NCI-H1105 treated with DMSO at 0.1 percent for 48 hours (cell line): Measurements from ENCODE around the gene BRCC3.

ENCODE experiments used
- DNase-seq: peaks from one replicate; lab custom pipeline; 2025; lab: John Stamatoyannopoulos, UW

Gene BRCC3

DNA sequence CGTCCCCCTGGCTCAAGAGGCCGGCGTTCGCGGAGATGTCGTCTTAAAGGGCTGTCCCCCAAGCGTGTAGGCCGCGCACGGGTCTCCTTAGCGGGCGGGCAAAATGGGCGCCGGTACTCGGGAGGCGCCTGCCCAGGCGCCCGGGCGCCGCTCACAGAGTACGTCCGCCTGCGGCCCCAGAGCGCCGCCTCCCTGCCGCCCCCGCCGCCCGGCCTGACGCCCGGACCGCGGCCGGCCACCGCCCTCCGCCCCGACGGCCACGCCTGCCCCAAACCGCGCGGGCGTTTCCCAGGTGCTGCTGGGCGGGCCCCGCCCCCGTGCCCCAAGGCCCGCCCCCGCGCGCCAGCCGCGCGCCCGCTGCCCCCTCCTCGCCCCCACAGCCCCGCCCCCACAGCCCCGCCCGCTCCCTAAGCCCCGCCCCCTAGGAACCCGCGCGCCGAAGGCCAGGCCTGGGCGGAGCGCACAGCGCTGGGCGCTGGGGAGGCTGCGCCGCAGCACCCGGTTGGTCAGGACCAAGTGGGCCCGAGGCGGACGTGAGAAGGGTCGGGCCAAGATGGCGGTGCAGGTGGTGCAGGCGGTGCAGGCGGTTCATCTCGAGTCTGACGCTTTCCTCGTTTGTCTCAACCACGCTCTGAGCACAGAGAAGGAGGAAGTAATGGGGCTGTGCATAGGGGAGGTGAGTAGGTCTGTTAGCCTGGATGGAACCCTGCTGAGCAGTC, at the start of gene BRCC3, which contains the start of the genes CMC4 and MTCP1:
Gene BRCC3 (plus strand): TSS at position 534 of the 719 bp plus-strand sequence. CDS start 20 bp downstream, at position 554.
Gene CMC4 (minus strand): TSS at position 162 of the 719 bp plus-strand sequence. CDS start 7,113 bp downstream, outside the sequence.
Gene MTCP1 (minus strand): TSS at position 162 of the 719 bp plus-strand sequence. CDS start 5,126 bp downstream, outside the sequence.
- peak; percentile 96 for DNase-seq

DNA sequence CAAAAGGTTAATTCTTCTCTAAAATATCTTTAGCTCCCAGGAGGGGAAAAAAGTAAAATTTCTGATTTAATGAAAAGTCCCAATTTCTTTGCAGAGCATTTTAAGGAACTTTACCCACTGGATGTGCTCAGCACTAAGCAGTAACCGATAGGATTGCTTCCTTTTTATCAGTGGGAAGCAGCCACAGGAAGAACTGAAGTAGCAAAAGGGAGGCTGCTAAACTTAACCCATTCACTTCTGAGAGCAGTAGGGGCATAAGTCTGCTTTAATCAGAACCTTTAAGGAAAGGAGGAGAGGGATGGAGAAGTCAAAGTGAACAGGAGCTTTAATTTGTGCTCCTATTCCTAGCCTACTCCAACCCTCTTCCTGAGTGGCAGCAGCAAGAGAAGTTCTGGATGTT, 48.7 kb upstream of the BRCC3 start, which contains the start of gene F8:
Gene F8 (minus strand): TSS at position 139 of the 400 bp plus-strand sequence. CDS start 171 bp downstream, outside the sequence.
- DNase-seq = no peak

DNA sequence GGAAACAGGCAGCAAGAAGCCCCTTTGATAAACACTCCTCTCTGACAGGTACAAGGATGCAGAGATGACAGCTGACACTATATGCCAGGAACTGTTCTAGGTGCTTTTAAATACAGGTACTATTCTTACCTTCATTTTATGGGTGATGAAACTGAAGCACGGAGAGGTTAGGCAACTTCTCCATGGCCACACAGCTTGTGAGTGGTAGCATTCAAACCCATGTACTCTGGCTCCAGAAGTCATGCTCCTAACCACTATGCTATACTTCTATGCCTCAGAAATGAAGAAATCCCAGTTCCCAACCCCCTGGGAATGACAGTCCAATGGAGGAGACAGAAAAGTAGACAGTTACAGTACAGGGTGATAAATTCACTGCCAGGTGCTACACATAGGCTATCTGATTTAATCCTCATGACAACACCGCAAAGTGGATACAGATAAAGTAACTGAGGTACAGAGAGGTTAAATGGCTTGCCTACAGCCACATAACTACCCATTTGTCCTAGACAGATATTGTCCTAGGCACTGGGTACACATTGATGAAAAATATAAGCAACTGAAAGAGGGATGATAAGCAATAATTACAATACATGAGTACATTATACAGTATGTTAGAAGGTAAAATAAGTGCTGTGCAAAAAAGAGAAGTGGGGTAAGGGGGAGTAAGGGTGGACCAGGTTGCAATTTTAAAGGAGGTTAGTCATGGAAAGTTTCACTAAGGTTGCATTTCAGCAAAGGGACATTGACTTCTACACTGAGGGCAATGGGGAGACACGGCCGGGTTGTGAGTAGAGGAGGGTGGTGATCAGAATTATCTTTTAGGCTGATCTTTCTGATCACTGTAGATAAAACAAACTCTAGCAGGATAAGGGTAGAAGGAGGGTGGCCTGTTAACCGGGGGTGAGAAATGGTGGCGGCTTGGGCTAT, 47.1 kb upstream of the BRCC3 start:
- DNase-seq = no peak

DNA sequence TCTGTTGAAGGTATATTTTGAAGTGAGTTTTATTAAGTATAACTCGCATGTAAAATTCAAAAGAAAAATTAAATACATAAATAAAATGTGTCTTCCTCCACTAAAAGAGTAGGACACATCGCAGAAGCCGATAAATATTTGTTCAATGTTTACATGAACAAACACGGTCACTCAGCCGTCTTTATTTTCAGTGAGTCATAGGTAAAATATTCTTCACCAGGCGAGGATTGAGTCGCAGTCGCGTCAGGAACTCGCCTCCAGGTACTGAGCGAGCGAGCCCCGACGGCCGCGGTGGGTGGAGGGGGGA, 44.9 kb upstream of the BRCC3 start:
- no peak for DNase-seq

DNA sequence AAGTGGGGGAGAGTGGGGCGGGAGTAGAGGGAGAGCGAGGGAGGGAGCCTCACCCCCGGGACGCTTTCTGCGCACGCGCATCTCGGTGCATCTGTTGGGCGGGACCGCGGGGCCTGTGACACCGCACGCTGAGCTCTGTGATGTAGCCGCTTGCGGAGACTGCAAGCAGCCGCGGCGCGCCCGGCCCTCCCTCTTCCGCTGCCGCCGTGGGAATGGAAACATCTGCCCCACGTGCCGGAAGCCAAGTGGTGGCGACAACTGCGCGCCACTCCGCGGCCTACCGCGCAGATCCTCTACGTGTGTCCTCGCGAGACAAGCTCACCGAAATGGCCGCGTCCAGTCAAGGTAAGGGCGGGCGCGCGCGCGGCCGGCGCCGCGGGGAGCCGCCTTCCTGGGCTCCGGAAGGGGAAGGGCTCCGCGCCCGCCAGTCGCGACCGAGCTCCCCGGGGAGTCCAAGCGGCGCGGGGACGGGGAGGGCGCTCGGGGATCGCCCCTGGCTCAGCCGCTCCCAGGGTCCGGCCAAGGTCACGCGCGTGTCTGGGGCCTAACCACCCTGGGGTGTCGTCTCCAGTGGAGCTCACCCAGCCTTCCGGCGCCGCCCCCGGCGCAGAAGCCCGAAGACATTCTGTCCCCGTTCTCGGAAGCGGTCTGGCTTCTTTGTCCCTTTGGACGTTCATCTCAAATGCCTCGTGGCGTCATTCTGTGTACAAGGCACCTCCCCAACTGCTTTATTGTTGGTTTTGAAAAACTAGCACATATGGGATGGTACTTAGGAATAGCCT, 44.4 kb upstream of the BRCC3 start, which contains the start of gene FUNDC2:
Gene FUNDC2 (plus strand): TSS at position 118 of the 782 bp plus-strand sequence. CDS start 95 bp downstream, at position 213.
- DNase-seq = peak; percentile 97

DNA sequence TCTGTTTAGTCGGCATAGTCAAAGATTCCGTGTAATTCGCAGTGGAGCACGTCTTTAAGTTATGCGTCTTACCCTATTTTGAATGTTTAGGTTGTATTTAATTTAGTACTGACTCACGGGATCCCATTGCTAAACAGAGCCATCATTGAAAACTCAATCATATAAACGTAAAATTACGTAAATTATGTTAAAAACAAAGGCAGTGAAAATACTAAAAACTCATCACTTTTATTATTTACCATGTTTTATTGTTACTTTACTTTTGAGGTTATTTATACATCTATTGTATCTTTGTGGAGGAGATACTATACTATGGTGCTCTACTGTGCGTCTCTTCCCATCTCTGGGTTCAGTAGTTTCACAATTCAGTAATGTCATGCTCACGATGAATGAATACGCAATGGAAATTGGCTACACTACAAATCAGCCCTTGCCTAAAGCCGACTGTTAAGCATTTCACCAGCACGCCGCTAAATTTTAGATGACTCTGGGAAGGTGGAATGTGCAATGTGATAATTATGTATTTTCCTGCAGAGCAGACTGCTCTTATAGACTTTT, 43.7 kb upstream of the BRCC3 start:
- peak; percentile 66 for DNase-seq

DNA sequence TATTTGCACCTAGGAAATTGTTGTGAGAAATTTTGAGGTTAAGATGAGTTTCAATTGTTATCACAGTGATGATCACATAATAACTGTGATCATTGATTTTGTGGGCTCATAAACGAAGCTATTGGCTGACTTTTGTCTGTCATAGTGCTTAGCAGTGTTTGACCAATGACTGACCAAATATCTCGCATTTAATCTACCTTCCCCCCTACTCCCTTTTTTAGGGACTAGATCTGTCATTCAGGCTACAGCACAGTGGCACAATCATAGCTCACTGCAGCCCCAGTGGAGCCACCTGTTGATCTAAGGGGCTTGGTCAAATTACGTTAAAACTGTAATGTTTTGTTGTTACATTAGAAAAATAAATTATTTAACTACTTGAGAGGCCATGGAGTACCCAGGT, 43.2 kb upstream of the BRCC3 start:
- DNase-seq = peak; percentile 53

DNA sequence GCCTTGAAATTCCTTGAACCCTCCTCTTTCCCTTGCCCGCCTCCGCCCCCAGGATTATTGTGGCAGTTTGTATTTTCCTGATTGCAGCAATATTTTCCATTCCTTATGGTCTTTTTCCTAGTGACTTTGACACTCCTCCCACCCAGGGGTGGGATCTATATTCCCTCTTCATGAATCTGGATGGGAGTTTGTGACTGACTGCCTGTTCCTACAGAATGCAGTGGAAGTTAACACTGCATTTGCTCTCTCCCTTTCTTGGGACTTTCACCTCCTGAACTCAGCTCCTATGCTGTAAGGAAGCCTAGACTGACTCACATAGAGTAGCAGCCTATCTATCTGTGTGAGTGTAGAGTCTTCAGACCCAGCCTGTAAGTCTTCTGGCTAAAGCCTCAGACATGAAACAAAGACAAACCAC, 42.4 kb upstream of the BRCC3 start:
- no peak for DNase-seq

DNA sequence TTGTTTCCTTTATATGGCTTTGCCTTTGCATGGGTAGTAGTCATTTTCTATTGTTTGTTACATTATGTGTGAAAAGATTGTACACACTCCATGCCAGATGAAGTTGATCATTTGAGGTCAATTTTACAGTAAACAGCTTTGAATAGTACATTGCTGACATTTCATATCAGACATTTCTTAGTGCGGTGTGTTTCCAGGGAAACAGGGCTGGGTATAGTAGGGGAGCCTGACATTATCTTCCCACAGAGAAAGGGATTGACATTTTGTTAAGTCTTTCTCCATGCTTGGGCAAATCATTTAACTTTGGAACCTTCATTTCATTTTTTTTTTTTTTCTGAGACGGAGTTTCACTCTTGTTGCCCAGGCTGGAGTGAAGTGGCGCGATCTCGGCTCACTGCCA, 39.7 kb upstream of the BRCC3 start:
- DNase-seq = no peak

DNA sequence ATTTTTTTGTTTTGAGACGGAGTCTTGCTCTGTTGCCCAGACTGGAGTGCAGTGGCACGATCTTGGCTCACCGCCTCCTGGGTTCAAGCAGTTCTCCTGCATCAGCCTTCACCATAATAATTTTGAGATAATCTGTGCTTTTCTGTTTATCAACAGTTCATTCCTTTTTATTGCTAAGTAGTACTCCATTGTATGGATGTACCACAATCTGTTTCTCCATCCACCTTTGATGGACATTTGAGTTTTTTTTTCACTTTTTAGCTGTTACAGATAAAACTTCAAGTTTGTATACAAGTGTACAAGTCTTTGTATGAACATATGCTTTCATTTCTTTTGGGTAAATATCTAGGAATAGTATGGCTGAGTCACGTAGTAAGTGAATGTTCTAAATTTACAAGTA, 35.6 kb upstream of the BRCC3 start:
- no peak for DNase-seq

DNA sequence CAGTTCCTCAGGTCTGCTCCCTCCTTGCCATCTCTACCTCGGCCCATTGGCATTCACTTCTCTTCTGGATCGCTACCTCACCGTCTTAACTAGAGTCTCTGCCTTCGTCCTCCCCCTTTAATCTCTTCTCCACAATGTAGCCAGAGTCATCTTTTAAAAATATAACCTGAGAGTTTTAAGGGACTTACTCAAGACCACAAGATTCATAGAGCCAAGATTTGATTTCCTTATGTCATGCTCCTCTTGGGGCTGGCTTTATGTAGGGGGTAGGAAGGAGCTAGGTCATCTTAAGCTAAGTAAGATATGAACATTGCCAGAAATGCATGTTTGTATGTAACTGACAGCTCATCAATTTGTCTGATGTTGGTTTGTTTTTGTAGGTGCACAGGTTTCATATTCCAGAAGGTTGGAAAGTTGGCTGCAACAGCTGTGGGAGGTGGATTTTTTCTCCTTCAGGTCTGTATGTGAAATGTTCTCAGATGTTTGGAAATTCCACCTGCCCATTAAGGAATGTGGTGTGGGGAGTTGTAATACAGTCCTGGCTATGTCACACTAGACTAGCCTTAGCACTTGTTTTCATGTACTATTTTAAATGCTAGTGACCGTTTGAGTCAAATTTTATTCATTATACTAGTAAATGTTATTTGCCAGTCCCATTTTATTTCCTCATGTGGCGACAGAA, 25.0 kb upstream of the BRCC3 start:
- DNase-seq = no peak

DNA sequence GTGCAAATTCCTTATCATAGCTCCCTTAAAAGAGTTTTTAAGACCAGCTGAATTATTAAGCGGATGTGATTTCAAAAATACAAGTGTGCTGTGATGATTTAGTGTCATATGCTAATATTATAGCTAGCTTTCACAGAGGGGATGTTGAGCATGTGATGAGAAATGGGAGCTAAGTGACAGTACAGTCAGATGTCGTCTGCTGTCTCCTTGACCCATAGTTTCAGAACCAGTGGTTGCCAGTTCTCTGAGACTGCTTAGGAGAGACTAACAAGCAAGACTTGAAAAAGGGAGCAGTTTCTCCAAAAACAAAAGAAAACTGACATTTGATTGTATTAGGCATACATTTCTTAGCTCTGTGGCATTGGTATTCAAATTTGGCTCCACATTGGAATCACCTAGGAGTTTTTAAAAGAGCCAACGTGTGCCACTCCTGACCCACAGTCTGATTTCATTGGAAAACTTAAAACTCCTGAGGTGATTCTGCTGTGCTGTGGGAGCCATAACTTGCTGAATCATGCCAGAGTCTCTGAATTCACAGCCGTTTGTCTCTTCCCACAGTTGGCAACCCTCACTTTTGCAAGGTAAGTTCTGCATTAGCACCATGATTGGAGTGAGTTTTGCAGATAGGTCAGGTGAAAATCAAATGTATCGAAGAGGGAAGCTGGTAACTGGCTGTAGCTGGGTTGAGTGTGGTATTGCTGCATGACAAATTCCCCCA, 24.3 kb upstream of the BRCC3 start:
- DNase-seq = no peak

DNA sequence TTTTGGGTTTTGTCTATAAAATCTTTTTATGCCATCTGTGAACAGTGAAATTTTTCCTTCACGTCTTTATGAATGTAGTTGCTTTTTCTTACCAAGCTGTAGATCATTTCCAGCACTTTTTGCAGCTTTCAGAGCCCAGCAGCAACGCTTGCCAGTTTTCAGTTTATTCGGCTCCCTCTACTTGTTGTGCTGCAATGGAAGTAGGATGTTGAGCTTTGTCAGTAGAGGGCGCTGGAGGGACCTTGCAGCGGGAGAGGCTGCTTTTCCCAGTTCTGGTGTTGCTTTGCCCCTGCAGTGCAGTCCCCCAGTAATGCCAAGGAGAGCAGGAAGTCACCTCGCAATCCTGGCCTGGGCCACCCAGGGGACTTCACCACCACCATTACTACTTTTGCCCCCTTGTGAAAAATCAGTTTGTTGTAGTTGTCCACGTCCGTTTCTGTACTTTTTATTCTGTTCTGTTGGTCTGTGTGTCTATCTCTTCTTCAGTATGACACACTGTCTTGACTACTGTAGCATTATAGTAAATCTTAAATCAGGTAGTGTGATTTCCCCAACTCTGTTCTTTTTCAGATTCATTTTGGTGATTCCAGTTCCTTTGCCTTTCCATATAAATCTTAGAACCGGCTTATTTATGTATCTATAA, 22.2 kb upstream of the BRCC3 start:
- peak; percentile 52 for DNase-seq

DNA sequence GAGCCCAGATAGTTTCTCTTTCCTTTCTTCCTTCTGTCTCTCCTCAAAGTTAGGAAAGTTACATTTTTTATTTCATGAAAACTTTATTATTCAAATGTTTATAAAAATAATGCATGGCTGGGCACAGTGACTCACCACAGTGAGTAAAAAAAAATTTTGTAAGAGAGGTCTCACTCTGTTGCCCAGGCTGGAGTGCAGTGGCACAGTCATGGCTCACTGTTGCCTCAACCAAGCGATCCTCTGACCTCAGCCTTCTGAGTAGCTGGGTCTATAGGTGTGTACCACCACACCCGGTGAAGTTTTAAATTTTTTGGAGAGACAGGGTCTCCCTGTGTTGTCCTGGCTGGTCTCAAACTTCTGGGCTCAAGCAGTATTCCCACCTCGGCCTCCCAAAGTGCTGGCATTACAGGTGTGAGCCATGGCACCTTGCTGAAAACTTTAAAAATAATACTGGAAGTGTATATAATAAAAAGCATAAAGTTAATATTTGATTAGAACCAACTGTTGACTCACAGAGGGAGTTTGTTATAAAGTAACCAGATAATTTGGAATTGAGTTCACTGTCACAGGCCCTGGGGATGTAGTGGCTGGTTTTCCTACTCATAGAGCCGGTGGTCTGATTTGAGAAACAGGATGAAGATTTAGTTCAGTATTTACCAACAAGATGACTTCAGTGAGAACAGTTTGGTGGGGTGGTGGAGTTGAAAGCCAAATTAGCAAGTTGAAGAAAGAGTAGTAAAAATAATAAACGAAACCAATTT, 18.4 kb upstream of the BRCC3 start:
- no peak for DNase-seq

DNA sequence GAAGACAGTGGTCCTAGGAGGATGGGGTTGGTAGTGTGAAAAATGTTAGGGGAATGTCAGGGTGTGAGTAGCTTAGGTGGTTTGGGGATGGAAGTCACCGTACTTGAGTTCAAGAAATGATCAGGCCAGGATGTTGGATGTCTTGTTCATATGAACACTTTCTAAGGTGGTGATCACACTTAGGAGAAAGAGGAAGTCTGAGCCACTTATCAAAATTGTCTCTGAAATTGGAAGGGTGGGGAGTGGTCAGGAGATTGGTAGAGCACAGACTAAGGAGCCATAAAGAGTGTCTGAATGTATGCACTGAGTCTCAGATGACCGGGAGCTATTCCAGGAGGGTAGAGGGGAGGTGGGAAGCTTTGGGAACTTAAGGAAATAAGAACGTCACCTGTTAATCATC, 17.7 kb upstream of the BRCC3 start:
- no peak for DNase-seq

DNA sequence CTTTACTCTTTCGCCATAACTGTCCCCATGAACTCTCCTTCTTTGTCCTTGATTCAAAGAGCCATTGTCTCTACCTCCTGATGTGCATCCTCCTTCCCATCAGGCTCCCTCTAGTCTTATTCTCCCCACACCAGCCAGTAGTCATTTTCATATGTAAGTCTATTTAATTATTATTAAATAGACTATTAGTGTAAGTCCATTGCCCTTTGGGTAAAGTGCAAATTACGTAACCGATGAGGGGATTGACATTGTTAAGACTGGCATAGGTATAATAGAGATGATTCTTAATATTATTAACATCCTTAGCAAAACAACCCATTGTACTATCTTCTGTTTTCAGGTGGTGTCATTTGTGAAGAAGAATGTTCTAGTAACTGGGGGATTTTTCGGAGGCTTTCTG, 17.1 kb upstream of the BRCC3 start:
- DNase-seq = no peak

DNA sequence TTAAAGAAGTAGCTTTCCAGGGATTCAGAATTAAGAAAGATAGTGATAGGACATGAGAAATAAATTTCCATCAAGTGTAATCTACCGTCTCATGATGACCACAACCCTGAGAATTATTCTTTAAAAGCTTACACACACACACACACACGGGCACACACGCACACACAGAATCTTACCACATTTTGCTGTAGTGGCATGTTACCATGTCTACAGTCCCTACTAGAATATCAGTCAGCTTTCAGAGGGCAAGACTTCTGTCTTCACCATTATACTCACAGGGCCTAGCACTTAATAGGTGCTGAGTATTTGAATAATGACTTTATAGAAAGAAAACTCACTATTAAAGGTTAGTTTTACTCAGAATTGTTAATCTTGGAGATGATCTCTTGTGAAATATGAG, 15.8 kb upstream of the BRCC3 start:
- DNase-seq = no peak

DNA sequence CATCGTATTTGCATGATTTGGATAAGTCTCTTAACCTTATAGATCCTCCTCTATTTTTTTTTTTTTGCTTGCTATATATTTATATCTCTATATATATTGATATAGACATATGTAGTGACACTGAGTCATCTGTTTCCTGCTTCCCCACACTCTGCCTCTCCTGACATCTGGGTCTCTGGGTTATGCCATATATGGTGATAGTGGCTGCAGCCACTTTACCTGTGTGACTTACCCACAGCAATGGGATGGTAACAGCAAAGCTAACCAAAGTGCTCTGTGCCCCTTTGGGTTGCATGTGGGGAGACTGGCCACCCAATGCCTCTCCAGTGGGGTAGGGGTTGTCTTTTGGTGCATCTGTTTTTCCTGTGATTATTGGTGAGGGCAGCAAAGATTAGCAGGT, 14.8 kb upstream of the BRCC3 start:
- no peak for DNase-seq
